HG03095 (cell line): Measurements from ENCODE around the gene SLC35F3.
"Not testable (repeated sequence)": the region's sequence is repeated elsewhere in the genome, so short reads cannot be mapped to it uniquely, and the experiment has no call there.

ENCODE experiments used
- ATAC-seq: cut with Tn5 transposase; IDR thresholded peaks from one replicate; pipeline ENCODE4 v1.9.1; 2021; ENCODE audit warnings: moderate library complexity; ENCODE audit not compliant: unreplicated experiment

The SLC35F3 gene

GRCh38 chr1:234243521-234244260 lies 339.2 kb downstream of the SLC35F3 start:
- no peak for ATAC-seq

DNA sequence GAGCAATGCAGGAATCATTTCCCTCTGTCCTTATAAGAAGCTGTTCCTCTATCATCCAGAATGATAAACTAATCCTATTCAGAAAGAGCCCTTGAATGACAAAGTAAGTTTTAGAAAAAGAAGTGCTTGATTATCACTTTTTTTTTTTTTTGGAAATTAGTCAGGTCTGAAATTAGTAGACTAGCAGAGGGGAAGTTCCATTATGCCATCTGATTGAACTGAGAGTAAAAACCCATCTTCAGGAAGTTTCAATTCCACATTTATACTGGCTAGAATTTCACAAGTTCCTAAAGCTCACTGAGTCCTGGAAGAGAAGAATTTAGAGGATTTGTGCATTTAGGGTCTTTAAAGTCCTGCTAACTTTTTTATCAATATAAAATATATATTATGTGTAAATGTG lies 340.0 kb downstream of the SLC35F3 start:
- peak; percentile 38 for ATAC-seq

DNA sequence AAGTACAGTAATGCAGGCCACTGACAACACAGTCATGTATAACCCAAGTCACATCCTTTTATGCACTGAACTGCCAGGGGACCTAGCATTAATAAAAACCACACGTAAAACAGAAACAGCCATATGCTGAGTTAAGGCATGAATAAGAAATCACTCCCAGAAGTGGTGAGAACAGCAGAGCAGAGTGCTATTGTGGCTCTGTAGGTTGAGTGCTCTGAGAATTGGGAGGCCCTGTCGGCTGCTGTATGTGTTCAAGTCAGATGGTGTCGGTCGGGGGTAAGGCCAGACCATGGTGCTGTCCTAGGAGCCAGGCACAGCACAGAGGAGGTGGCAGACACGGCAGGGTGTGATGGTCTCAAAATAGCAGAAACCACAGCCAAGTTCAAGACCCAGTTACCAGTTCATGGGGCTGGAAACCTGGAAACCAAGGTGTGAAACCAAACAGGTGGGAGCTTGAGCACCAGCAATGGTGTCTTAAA lies 342.2 kb downstream of the SLC35F3 start:
- peak; percentile 89 for ATAC-seq

- not testable (repeated sequence) for ATAC-seq
Measured at GRCh38 chr1:234247746-234248145, 343.3 kb downstream of the SLC35F3 start.

DNA sequence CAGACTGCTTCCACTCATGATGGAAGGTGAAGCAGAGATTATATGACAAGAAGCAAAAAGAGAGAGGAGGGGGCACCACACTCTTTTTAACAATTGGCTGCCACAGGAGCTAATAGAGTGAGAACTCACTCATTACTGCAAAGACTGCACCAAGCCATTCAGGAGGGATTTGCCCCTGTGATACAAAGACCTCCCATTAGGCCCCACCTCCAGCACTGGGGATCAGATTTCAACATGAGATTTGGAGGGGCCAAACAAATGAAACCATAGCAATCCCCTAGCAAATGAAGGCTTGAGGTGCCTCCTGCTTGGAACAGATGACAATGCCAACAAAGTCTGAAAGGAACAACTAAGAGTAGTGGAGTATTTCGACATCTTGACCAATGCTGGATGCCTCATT lies 346.3 kb downstream of the SLC35F3 start:
- ATAC-seq = no peak

DNA sequence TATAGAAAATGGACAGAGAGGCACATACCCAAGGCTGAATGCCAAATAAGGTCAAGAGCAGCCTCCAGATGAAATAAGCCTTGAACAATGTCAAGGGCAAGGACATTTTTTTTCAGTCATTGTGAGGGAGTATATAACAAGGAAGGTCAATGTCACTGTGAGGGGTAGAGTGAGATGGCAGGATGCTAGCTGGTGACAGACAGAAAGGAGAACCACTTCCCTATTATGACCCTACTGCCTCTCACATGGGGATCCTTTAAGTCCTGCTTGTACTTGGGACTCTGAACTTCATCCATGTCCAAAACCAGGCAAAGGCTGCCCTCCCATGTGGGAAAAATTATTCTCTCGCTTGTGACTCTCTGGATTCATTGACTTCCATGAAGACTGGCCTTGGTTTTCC lies 349.3 kb downstream of the SLC35F3 start:
- no peak for ATAC-seq

DNA sequence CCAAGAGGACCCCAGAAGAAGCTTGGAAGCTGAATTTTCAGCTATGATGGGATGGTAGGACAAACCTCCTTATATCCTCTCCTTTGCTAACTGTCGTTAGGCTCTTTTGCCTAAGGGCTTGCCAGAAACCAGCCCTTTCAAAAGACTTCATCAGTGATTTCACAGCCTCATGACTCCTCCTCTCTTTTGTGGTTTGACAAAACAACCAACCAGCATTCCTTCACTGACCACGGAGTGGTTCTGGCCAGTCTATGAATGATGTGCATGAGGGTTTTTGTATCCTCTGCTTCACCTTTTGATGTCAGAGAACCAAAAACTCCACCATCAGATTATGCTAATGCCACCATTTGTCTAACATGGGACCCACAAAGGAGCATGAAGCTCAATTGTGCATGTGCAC lies 351.9 kb downstream of the SLC35F3 start:
- no peak for ATAC-seq

DNA sequence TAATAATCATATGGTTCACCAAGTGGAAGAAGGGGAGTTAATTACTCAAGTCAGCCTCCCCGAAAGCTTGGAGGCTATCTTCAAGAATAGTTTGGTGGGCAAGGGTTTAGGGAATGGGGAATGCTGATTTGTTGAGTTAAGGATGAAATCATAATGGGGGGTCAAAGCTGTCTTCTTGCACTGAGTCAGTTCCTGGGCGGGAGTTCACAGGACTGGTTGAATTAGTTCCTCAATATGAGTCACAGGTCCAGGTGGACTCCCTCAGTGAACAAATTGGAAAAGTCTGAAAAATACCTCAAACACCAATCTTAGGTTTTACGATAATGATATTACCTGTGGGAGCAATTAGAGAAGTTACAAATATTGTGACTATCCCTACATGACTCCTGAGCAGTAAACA lies 353.6 kb downstream of the SLC35F3 start:
- no peak for ATAC-seq

- ATAC-seq = no peak
Measured at GRCh38 chr1:234260578-234260977, 356.1 kb downstream of the SLC35F3 start.

DNA sequence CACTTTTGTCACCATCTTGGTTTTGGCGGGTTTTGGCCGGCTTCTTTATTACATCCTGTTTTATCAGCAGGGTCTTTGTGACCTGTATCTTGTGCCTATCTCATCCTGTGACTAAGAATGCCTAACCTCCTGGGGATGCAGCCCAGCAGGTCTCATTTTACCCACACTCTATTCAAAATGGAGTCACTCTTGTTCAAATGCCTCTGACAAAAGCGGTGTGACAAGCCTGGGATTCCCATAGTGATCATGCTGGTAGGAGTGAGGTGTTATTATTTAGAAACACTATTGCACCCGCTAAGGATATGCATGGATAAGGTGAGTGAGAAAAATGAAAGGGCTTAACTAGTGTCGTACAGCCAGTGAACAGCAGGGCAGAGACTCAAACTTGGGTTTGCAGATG lies 357.1 kb downstream of the SLC35F3 start:
- no peak for ATAC-seq

GRCh38 chr1:234262007-234262753 lies 357.7 kb downstream of the SLC35F3 start:
- ATAC-seq = no peak

GRCh38 chr1:234262754-234263105 lies 358.3 kb downstream of the SLC35F3 start:
- ATAC-seq = no peak

GRCh38 chr1:234264832-234265231 lies 360.4 kb downstream of the SLC35F3 start:
- no peak for ATAC-seq

DNA sequence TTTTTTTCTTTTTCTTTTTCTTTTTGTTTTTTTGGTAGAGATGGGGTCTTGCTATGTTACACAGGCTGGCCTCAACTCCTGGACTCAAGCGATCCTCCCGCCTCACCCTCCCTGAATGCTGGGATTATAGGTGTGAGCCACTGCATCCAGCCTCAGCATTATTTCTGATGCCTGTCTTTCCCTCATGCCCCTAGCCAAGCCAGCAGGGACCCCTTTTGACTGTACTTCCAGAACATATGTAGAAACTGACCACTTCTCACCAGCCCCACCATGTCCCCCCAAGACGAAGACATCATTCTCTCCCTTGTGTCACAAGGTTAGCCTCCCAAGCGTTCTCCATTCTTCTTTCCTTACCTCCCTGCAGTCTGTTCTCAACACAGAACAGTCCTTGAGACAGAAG lies 360.8 kb downstream of the SLC35F3 start:
- ATAC-seq = no peak

- ATAC-seq = no peak
Measured at GRCh38 chr1:234265861-234266260, 361.4 kb downstream of the SLC35F3 start.

DNA sequence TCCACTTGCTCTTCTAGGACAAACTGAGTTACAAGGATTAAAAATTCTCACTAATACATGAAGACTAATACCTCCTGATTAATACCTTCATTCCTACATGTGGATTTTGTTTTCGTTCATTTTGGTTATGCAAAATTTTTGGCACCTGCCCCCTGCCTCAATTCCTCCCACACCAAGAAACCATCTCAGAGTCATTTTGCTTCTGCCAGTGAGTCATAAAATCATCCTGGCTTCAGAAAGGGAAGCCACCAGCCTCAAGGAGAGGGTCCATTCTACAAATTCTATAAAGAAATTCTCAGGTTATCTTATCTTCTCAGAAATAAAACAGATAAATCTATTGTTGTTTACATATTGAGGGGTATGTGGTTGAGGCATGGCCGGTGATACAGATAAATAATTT lies 365.6 kb downstream of the SLC35F3 start:
- ATAC-seq = no peak

GRCh38 chr1:234270581-234271242 lies 366.2 kb downstream of the SLC35F3 start:
- no peak for ATAC-seq

DNA sequence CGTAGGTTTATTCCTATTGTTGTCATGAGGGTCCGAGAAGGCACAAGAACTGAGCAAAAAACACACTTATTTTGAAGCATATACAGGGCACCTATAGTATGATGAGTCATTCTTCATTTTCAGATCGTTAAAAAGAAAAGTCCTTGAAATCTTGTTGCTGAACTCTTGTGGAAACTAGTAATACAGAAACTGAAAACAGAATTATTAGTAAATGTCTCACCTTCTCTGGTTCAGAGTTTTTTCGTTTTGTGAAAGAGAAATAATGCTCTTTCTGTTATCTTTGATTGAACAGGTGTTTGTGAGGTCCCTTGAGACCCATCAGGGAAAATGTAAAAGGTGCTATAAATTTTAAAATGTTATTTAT lies 366.7 kb downstream of the SLC35F3 start:
- peak; percentile 94 for ATAC-seq

- ATAC-seq = no peak
Measured at GRCh38 chr1:234272656-234273312, 368.3 kb downstream of the SLC35F3 start.

DNA sequence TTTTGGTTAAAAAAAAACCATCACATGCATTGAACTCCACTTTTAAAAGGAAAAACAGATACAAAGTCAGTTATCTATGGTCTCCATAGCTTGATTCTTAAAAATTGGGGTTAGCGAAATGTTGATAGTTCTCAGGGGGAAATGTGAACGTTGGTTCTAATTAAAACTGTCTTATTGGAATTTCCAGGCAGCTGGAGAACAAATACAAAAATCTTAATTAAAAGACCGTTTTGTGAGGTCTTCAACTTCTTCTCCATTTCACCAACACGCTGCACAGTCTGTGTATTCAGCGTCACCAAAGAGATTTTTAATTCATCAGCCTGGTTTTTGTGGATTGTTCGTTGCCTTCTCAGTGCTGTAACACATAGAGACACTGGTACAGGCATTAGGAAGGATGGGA lies 369.5 kb downstream of the SLC35F3 start:
- no peak for ATAC-seq

- no peak for ATAC-seq
Measured at GRCh38 chr1:234276151-234276788, 371.8 kb downstream of the SLC35F3 start.
